CD14-positive monocyte (primary cell): ENCODE results near the gene PPID. TPM values are rescaled to one million over a fixed set of nuclear protein-coding genes. Genes with fewer than 3 reads are reported as not detected.
"Not testable (repeated sequence)": the region's sequence is repeated elsewhere in the genome, so short reads cannot be mapped to it uniquely, and the experiment has no call there.

Source experiments
- DNase-seq, 3 donors: peaks; one replicate each; pipeline ENCODE4 v3.0.0-alpha.2; 2011 to 2022
- H2AFZ ChIP-seq: 2 replicates; pipeline ENCODE4 v1.6.0; 2012; ENCODE audit warnings: mild to moderate bottlenecking, low read depth, low read length, inconsistent platforms; ENCODE audit not compliant: insufficient read depth, poor library complexity, severe bottlenecking
- H3K27ac ChIP-seq, 2 donors: 1 replicate in 1 of 2; 2 replicates in 1 of 2; pipeline ENCODE4 v1.5.1; 2012 to 2013; ENCODE audit warnings: low read length in 2 of 2, control low read depth in 1 of 2, inconsistent platforms in 1 of 2, low read depth in 1 of 2, mild to moderate bottlenecking in 1 of 2
- H3K27me3 ChIP-seq, 2 donors: one replicate each; pipeline versions ENCODE4 v1.6.0 to v1.6.1; 2011 to 2013; ENCODE audit warnings: low read length in 2 of 2; ENCODE audit not compliant: control insufficient read depth in 2 of 2, insufficient read depth in 2 of 2
- H3K36me3 ChIP-seq, 2 donors: replicated peaks in 1 of 2; 1 replicate in 1 of 2; 2 replicates in 1 of 2; pipeline versions ENCODE4 v1.5.1 to v1.6.1; 2012 to 2013; ENCODE audit warnings: low read length in 2 of 2, control low read depth in 1 of 2, inconsistent platforms in 1 of 2, mild to moderate bottlenecking in 1 of 2; ENCODE audit not compliant: insufficient read depth in 2 of 2, control insufficient read depth in 1 of 2
- H3K4me1 ChIP-seq, 2 donors: 1 replicate in 1 of 2; 2 replicates in 1 of 2; pipeline versions ENCODE4 v1.5.1 to v1.6.1; 2012 to 2013; ENCODE audit warnings: low read length in 2 of 2, control low read depth in 1 of 2, inconsistent platforms in 1 of 2, mild to moderate bottlenecking in 1 of 2, moderate library complexity in 1 of 2; ENCODE audit not compliant: insufficient read depth in 2 of 2, control insufficient read depth in 1 of 2
- H3K4me2 ChIP-seq: replicated peaks from 2 replicates; pipeline ENCODE3; 2012; ENCODE audit warnings: low read length, moderate library complexity, mild to moderate bottlenecking; ENCODE audit not compliant: poor library complexity, severe bottlenecking; ENCODE audit errors: extremely low read depth
- H3K4me3 ChIP-seq, 3 experiments: fragments of 200-600 bp in 1 of 3; sonication (generic) in 1 of 3; replicated peaks in 1 of 3; 1 replicate in 2 of 3; 2 replicates in 1 of 3; pipeline ENCODE4 v1.5.1; 2011 to 2013; ENCODE audit warnings: low read length in 3 of 3, mild to moderate bottlenecking in 3 of 3, control low read depth in 2 of 3, low read depth in 2 of 3, inconsistent platforms in 1 of 3, moderate library complexity in 1 of 3
- H3K79me2 ChIP-seq: 2 replicates; pipeline ENCODE4 v1.6.0; 2012; ENCODE audit warnings: mild to moderate bottlenecking, control low read depth, inconsistent platforms, low read length, moderate library complexity; ENCODE audit not compliant: insufficient read depth
- H3K9ac ChIP-seq: 2 replicates; pipeline ENCODE4 v1.6.0; 2017; ENCODE audit warnings: low read length, mild to moderate bottlenecking; ENCODE audit not compliant: insufficient read depth, poor library complexity, severe bottlenecking
- H3K9me3 ChIP-seq, 2 donors: replicated peaks in 1 of 2; 1 replicate in 1 of 2; 2 replicates in 1 of 2; pipeline versions ENCODE4 v1.5.1 to v1.6.1; 2012 to 2013; ENCODE audit warnings: low read length in 2 of 2, control low read depth in 1 of 2; ENCODE audit not compliant: control insufficient read depth in 1 of 2, insufficient read depth in 1 of 2
- H4K20me1 ChIP-seq: 2 replicates; pipeline ENCODE4 v1.6.0; 2012; ENCODE audit warnings: mild to moderate bottlenecking, low read length, control low read depth, moderate library complexity; ENCODE audit not compliant: insufficient read depth
- H3K27ac Mint-ChIP-seq, 7 donors: one replicate each; pipeline ENCODE4 v1.8.0; 2020; ENCODE audit warnings: mild to moderate bottlenecking in 7 of 7, mixed read lengths in 7 of 7, moderate library complexity in 6 of 7, inconsistent platforms in 2 of 7
- H3K27me3 Mint-ChIP-seq, 3 donors: one replicate each; pipeline ENCODE4 v1.8.0; 2021 to 2022; ENCODE audit warnings: low read depth in 3 of 3, mild to moderate bottlenecking in 3 of 3, mixed read lengths in 3 of 3, moderate library complexity in 3 of 3, inconsistent platforms in 1 of 3
- H3K36me3 Mint-ChIP-seq, 2 donors: one replicate each; pipeline ENCODE4 v1.8.0; 2020; ENCODE audit warnings: mixed read lengths in 2 of 2, inconsistent platforms in 1 of 2, mild to moderate bottlenecking in 1 of 2
- H3K4me1 Mint-ChIP-seq: one replicate; pipeline ENCODE4 v1.8.0; 2020; ENCODE audit warnings: mild to moderate bottlenecking, mixed read lengths
- H3K4me3 Mint-ChIP-seq, 2 donors: one replicate each; pipeline ENCODE4 v1.8.0; 2020; ENCODE audit warnings: mild to moderate bottlenecking in 2 of 2, mixed read lengths in 2 of 2, moderate library complexity in 1 of 2
- H3K9me3 Mint-ChIP-seq, 7 donors: one replicate each; pipeline ENCODE4 v1.8.0; 2020 to 2022; ENCODE audit warnings: mixed read lengths in 7 of 7, mild to moderate bottlenecking in 6 of 7, moderate library complexity in 6 of 7, inconsistent platforms in 2 of 7
- WGBS: methylation state at CpG from one replicate; pipeline ENCODE4 v1.1.5; 2013; ENCODE audit warnings: missing lambda C conversion rate; ENCODE audit not compliant: insufficient coverage; 5-methylcytosine and 5-hydroxymethylcytosine counted together
- intact Hi-C, 2 donors: fragments of 100-400 bp; cut with micrococcal nuclease; formaldehyde crosslinking; loops; one replicate each; pipeline versions ENCODE4 v1.15.0 to v1.15.1; 2023
- polyA plus RNA-seq, 3 donors: library from polyadenylated mRNA; depleted of rRNA in 1 of 3; unstranded in 2 of 3; stranded (reverse) in 1 of 3; fragments of 300-500 nt in 2 of 3; fragments of >200 nt in 1 of 3; fragmentation: Illumina TruSeq in 2 of 3; gene quantifications; 1 replicate in 2 of 3; 2 replicates in 1 of 3; pipeline ENCODE4 v1.2.3, GENCODE V29; 2012 to 2021
- TF ChIP-seq, protein P1 (sequence below): fragments of 200-600 bp; IDR thresholded peaks from one replicate; pipeline ENCODE4 v1.8.0; 2022; ENCODE audit warnings: antibody characterized with exemption, mild to moderate bottlenecking

The PPID gene
- polyA plus RNA-seq, 3 donors: 11.0 to 30.5 (median 18.1) TPM

DNA sequence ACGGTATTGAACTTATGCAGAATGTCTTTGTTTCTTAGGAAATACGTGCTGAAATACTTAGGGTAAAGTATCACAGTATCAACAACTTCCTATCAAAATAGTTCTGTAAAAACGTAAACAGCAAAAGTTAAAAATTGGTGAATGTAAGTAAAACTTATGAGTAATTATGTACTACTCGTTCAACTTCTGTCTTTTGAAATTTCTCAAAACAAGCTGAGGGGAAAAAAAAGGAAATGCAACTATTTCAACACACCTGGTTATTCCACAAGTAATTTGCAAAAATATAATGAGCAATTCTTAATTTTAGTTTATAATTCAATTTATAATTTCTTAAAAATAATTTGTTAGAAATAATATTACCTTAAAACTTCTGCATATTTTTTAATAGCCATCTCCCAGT, 8.3 kb downstream of the PPID start:
- no peak overlapping the region for H3K4me3 ChIP-seq
- Mint-ChIP-seq H3K9me3 (no peaks in the 10 kb centered on the region), H3K27ac (peak overlapping the region; percentile 43 to 90 (median 79)), H3K4me3 (no peak overlapping the region), H3K4me1 (peaks cover 11% of the 10 kb centered on the region), H3K27me3 (no peaks in the 10 kb centered on the region), H3K36me3 (peaks cover 83 to 89% of the 10 kb centered on the region in 2 donors)
- WGBS: no CpG with 5 or more reads among the region's 4 CpGs
- no peaks in the 10 kb centered on the region for H4K20me1 ChIP-seq
- no peak overlapping the region for H3K9ac ChIP-seq
- H3K36me3 ChIP-seq: peaks cover 78 to 89% of the 10 kb centered on the region in 2 donors
- H3K27me3 ChIP-seq: no peaks in the 10 kb centered on the region
- H3K27ac ChIP-seq: peak overlapping the region; percentile 63 to 67
- peaks cover 8 to 9% of the 10 kb centered on the region in 2 donors for H3K4me1 ChIP-seq
- TF ChIP-seq, protein P1, sequence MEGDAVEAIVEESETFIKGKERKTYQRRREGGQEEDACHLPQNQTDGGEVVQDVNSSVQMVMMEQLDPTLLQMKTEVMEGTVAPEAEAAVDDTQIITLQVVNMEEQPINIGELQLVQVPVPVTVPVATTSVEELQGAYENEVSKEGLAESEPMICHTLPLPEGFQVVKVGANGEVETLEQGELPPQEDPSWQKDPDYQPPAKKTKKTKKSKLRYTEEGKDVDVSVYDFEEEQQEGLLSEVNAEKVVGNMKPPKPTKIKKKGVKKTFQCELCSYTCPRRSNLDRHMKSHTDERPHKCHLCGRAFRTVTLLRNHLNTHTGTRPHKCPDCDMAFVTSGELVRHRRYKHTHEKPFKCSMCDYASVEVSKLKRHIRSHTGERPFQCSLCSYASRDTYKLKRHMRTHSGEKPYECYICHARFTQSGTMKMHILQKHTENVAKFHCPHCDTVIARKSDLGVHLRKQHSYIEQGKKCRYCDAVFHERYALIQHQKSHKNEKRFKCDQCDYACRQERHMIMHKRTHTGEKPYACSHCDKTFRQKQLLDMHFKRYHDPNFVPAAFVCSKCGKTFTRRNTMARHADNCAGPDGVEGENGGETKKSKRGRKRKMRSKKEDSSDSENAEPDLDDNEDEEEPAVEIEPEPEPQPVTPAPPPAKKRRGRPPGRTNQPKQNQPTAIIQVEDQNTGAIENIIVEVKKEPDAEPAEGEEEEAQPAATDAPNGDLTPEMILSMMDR: no peak
- H3K79me2 ChIP-seq: peaks cover 9% of the 10 kb centered on the region
- H3K4me2 ChIP-seq: peak overlapping the region; percentile 19
- no peak overlapping the region for H2AFZ ChIP-seq
- H3K9me3 ChIP-seq: no peaks in the 10 kb centered on the region
- DNase-seq: peak; percentile 19 to 71 (median 60)
- intact Hi-C loops: loop anchor here in 1 of 2 donors (5.0 kb wide), 1 partner anchor 43 kb away; the partner anchor contains the start of genes C4orf46 and ETFDH

DNA sequence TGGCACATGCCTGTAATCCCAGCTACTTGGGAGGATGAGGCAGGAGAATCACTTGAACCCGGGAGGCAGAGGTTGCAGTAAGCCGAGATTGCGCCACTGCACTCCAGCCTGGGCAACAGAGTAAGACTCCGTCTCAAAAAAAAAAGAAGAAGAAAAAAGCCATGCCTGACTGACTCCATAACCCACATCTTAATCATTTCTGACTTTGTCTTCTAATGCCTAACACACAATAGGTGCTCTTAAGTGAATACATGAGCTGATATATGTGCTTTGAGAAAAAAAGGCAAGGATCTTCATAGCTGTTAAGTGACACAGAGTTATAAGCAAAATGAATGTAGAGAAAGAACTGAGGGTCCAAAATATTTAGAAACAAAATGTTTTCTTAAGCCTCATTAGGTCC, 10.6 kb downstream of the PPID start:
- intact Hi-C loops, H3K9me3 ChIP-seq, H3K9ac ChIP-seq, H3K27ac Mint-ChIP-seq, DNase-seq, H3K27me3 ChIP-seq, H3K27me3 Mint-ChIP-seq, H4K20me1 ChIP-seq, H3K79me2 ChIP-seq, H3K4me1 ChIP-seq, H3K9me3 Mint-ChIP-seq, H2AFZ ChIP-seq, H3K4me3 Mint-ChIP-seq, H3K4me3 ChIP-seq, H3K27ac ChIP-seq, H3K4me2 ChIP-seq: not testable (repeated sequence)
- peaks cover 76 to 89% of the 10 kb centered on the region in 2 donors for H3K36me3 ChIP-seq
- WGBS: no CpG with 5 or more reads among the region's 4 CpGs
- Mint-ChIP-seq H3K36me3 (peaks cover 79 to 90% of the 10 kb centered on the region in 2 donors), H3K4me1 (peaks cover 11% of the 10 kb centered on the region)
